Bronchial epithelial cell (primary cell): Measurements from ENCODE around the gene SH3BP4. TPM values are rescaled to one million over a fixed set of nuclear protein-coding genes. Genes with fewer than 3 reads are reported as not detected.

ENCODE experiments used
- DNase-seq: peaks from one replicate; pipeline ENCODE4 v3.0.0-alpha.2; 2010; ENCODE audit warnings: low read depth
- FAIRE-seq: peaks from 2 replicates; lab custom pipeline; 2011; peaks lifted over from hg19 to GRCh38; lab: Jason Lieb, UNC
- H3K27me3 ChIP-seq: 2 replicates; pipeline ENCODE4 v1.5.1; 2011; ENCODE audit warnings: low read length; ENCODE audit not compliant: control insufficient read depth, insufficient read depth
- H3K36me3 ChIP-seq: 2 replicates; pipeline ENCODE4 v1.5.1; 2011; ENCODE audit warnings: low read length; ENCODE audit not compliant: control insufficient read depth, insufficient read depth
- H3K4me3 ChIP-seq: 2 replicates; pipeline ENCODE4 v1.5.1; 2011; ENCODE audit warnings: mild to moderate bottlenecking, low read depth, low read length, control low read depth
- CTCF ChIP-seq: IDR thresholded peaks from 2 replicates; pipeline ENCODE4 v1.5.1; 2011; ENCODE audit warnings: mild to moderate bottlenecking, moderate library complexity, low read length, control low read depth, inconsistent platforms; ENCODE audit not compliant: insufficient read depth, severe bottlenecking
- total RNA-seq: library from RNA; depleted of rRNA; stranded (reverse); fragments of >200 nt; gene quantifications from 2 replicates; pipeline ENCODE4 v1.2.1, GENCODE V29; 2014

SH3BP4 gene
- total RNA-seq, 1 donor from 2014 or later = 22.1 TPM

GRCh38 chr2:234947556-234947955, 4.3 kb upstream of the SH3BP4 start:
- Histone ChIP-seq H3K27me3 (no peaks in the 10 kb centered on the region), H3K4me3 (no peak overlapping the region), H3K36me3 (no peaks in the 10 kb centered on the region)
- FAIRE-seq = no peak
- DNase-seq = no peak
- no peak for TF ChIP-seq CTCF

- Histone ChIP-seq H3K27me3 (no peaks in the 10 kb centered on the region), H3K36me3 (no peaks in the 10 kb centered on the region), H3K4me3 (no peak overlapping the region)
- FAIRE-seq (no peak), DNase-seq (peak; percentile 99)
- TF ChIP-seq CTCF = no peak
These were observed 1.9 kb upstream of the SH3BP4 start for GRCh38 chr2:234949762-234950434.

GRCh38 chr2:234950435-234950729, 1.4 kb upstream of the SH3BP4 start:
- DNase-seq = no peak
- FAIRE-seq = no peak
- TF ChIP-seq CTCF = no peak
- H3K4me3 ChIP-seq = no peak overlapping the region
- H3K27me3 ChIP-seq = no peaks in the 10 kb centered on the region
- no peaks in the 10 kb centered on the region for H3K36me3 ChIP-seq

- TF ChIP-seq CTCF = peak; percentile 31
- FAIRE-seq (no peak), DNase-seq (peak; percentile 42)
These were observed 820 bp upstream of the SH3BP4 start for GRCh38 chr2:234950730-234951663.

GRCh38 chr2:234952270-234953115, 676 bp downstream of the SH3BP4 start:
- Histone ChIP-seq H3K27me3 (no peaks in the 10 kb centered on the region), H3K4me3 (peak overlapping the region; percentile 72), H3K36me3 (no peaks in the 10 kb centered on the region)
- FAIRE-seq (no peak), DNase-seq (no peak)
- TF ChIP-seq CTCF = no peak

More at GRCh38 chr2:234950730-234951663, 820 bp upstream of the SH3BP4 start:
- Histone ChIP-seq H3K36me3 (no peaks in the 10 kb centered on the region), H3K4me3 (peak overlapping the region; percentile 72), H3K27me3 (no peaks in the 10 kb centered on the region)
